ENCODE results near the gene ARID3C.

GRCh38 chr9:34656992-34657391 lies 28.1 kb upstream of the ARID3C start:
- TF ChIP-seq, protein P1, sequence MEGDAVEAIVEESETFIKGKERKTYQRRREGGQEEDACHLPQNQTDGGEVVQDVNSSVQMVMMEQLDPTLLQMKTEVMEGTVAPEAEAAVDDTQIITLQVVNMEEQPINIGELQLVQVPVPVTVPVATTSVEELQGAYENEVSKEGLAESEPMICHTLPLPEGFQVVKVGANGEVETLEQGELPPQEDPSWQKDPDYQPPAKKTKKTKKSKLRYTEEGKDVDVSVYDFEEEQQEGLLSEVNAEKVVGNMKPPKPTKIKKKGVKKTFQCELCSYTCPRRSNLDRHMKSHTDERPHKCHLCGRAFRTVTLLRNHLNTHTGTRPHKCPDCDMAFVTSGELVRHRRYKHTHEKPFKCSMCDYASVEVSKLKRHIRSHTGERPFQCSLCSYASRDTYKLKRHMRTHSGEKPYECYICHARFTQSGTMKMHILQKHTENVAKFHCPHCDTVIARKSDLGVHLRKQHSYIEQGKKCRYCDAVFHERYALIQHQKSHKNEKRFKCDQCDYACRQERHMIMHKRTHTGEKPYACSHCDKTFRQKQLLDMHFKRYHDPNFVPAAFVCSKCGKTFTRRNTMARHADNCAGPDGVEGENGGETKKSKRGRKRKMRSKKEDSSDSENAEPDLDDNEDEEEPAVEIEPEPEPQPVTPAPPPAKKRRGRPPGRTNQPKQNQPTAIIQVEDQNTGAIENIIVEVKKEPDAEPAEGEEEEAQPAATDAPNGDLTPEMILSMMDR (IDR thresholded peaks at IDR 0.05 in 4 of 5, conservative IDR thresholded peaks at IDR 0.05 in 1 of 5) = no peak
- no peak for TF ChIP-seq POLR2A (IDR thresholded peaks at IDR 0.05)
